H1 (cell line): ENCODE results near the gene ARFGEF3. TPM values are rescaled to one million over a fixed set of nuclear protein-coding genes. Genes with fewer than 3 reads are reported as not detected.

Experiments used
- CTCF ChIA-PET: fragments of 300-600 bp; sonication (Branson Sonifier 250); formaldehyde crosslinking; loops from one replicate; lab custom pipeline; 2021; ENCODE audit not compliant: partially characterized antibody; lab: Charles Lee
- POLR2A ChIA-PET: fragments of 300-600 bp; sonication (Branson Sonifier 250); formaldehyde crosslinking; loops from one replicate; lab custom pipeline; 2021; ENCODE audit warnings: inconsistent platforms; ENCODE audit not compliant: partially characterized antibody; lab: Charles Lee
- DNase-seq, 2 experiments: peaks; one replicate each; pipeline versions ENCODE4 v3.0.0 to v3.0.0-alpha.2; 2010 to 2022; ENCODE audit warnings: low spot score in 2 of 2, low read depth in 1 of 2, mixed read lengths in 1 of 2
- FAIRE-seq: peaks from 2 replicates; lab custom pipeline; 2011; peaks lifted over from hg19 to GRCh38; lab: Jason Lieb, UNC
- H2AFZ ChIP-seq: 2 replicates; pipeline ENCODE4 v1.8.1; 2012; ENCODE audit warnings: low read length, inconsistent platforms
- H2AK5ac ChIP-seq: 2 replicates; pipeline ENCODE4 v1.6.1; 2013; ENCODE audit warnings: low read depth, low read length
- H2BK120ac ChIP-seq: replicated peaks from 2 replicates; pipeline ENCODE3; 2013; ENCODE audit warnings: low read depth, low read length, inconsistent platforms
- H2BK12ac ChIP-seq: 2 replicates; pipeline ENCODE4 v1.6.1; 2013; ENCODE audit warnings: low read depth, low read length
- H2BK15ac ChIP-seq: 2 replicates; pipeline ENCODE4 v1.6.1; 2013; ENCODE audit warnings: low read length
- H2BK20ac ChIP-seq: 2 replicates; pipeline ENCODE4 v1.6.1; 2013; ENCODE audit warnings: low read length
- H2BK5ac ChIP-seq: 2 replicates; pipeline ENCODE4 v1.6.1; 2013; ENCODE audit warnings: low read depth, low read length
- H3K14ac ChIP-seq: 2 replicates; pipeline ENCODE4 v1.6.1; 2013; ENCODE audit warnings: inconsistent platforms; ENCODE audit not compliant: insufficient read length
- H3K18ac ChIP-seq: 2 replicates; pipeline ENCODE4 v1.6.1; 2013; ENCODE audit warnings: low read length; ENCODE audit errors: extremely low read depth
- H3K23ac ChIP-seq: 2 replicates; pipeline ENCODE4 v1.6.1; 2013; ENCODE audit warnings: inconsistent platforms; ENCODE audit not compliant: insufficient read length
- H3K23me2 ChIP-seq: 2 replicates; pipeline ENCODE4 v1.6.1; 2013; ENCODE audit warnings: low read depth, low read length
- H3K27ac ChIP-seq: 2 replicates; pipeline ENCODE4 v1.6.1; 2011; ENCODE audit warnings: low read depth, low read length, inconsistent platforms
- H3K27me3 ChIP-seq, 4 experiments: replicated peaks in 1 of 4; 1 replicate in 1 of 4; 2 replicates in 3 of 4; pipeline versions ENCODE4 v1.6.1 to v1.8.1; 2011 to 2013; ENCODE audit warnings: low read length in 3 of 4, mild to moderate bottlenecking in 3 of 4, inconsistent platforms in 2 of 4, mixed read lengths in 2 of 4, moderate library complexity in 1 of 4; ENCODE audit not compliant: control insufficient read depth in 3 of 4, insufficient read depth in 3 of 4; ENCODE audit errors: extremely low read depth in 1 of 4
- H3K36me3 ChIP-seq, 4 experiments: 2 replicates each; pipeline versions ENCODE4 v1.6.1 to v1.8.1; 2011 to 2013; ENCODE audit warnings: mild to moderate bottlenecking in 4 of 4, low read length in 3 of 4, moderate library complexity in 2 of 4, control low read depth in 1 of 4, inconsistent platforms in 1 of 4; ENCODE audit not compliant: insufficient read depth in 4 of 4, control insufficient read depth in 2 of 4
- H3K4ac ChIP-seq: replicated peaks from 2 replicates; pipeline ENCODE3; 2013; ENCODE audit warnings: low read length, low read depth, mixed read lengths, inconsistent platforms; ENCODE audit not compliant: insufficient read length
- H3K4me1 ChIP-seq, 4 experiments: replicated peaks in 1 of 4; 1 replicate in 1 of 4; 2 replicates in 3 of 4; pipeline versions ENCODE4 v1.6.1 to v1.8.1; 2011 to 2013; ENCODE audit warnings: low read length in 3 of 4, inconsistent platforms in 2 of 4, mixed read lengths in 1 of 4; ENCODE audit not compliant: insufficient read depth in 4 of 4, control insufficient read depth in 3 of 4
- H3K4me2 ChIP-seq, 2 experiments: 2 replicates each; pipeline versions ENCODE4 v1.6.1 to v1.8.1; 2011 to 2013; ENCODE audit warnings: low read depth in 2 of 2, low read length in 2 of 2, control low read depth in 1 of 2, inconsistent platforms in 1 of 2, mild to moderate bottlenecking in 1 of 2; ENCODE audit not compliant: insufficient read depth in 1 of 2
- H3K4me3 ChIP-seq, 4 experiments: fragments of 200-600, 300-600 bp in 1 of 4; sonication (generic), shearing (Covaris generic), sonication (Bioruptor Twin) in 1 of 4; 2 replicates each; pipeline versions ENCODE4 v1.5.1 to v1.8.1; 2011 to 2016; ENCODE audit warnings: low read length in 4 of 4, low read depth in 3 of 4, control low read depth in 2 of 4, inconsistent platforms in 2 of 4, mild to moderate bottlenecking in 2 of 4, mixed read lengths in 1 of 4, moderate library complexity in 1 of 4; ENCODE audit not compliant: insufficient read depth in 2 of 4; ENCODE audit errors: extremely low read depth in 1 of 4
- H3K56ac ChIP-seq: replicated peaks from 2 replicates; pipeline ENCODE3; 2013; ENCODE audit warnings: low read depth, mild to moderate bottlenecking, mixed read lengths, low read length, inconsistent platforms; ENCODE audit not compliant: insufficient read length
- H3K79me1 ChIP-seq: 2 replicates; pipeline ENCODE4 v1.6.1; 2013; ENCODE audit warnings: low read depth, low read length, control low read depth
- H3K79me2 ChIP-seq, 2 experiments: 2 replicates each; pipeline versions ENCODE4 v1.6.1 to v1.8.1; 2012 to 2013; ENCODE audit warnings: low read length in 2 of 2, mild to moderate bottlenecking in 2 of 2, inconsistent platforms in 1 of 2; ENCODE audit not compliant: insufficient read depth in 2 of 2, control insufficient read depth in 1 of 2
- H3K9ac ChIP-seq, 4 experiments: replicated peaks in 1 of 4; 1 replicate in 1 of 4; 2 replicates in 3 of 4; pipeline versions ENCODE4 v1.6.1 to v1.8.1; 2011 to 2013; ENCODE audit warnings: low read depth in 3 of 4, low read length in 3 of 4, control low read depth in 2 of 4, mild to moderate bottlenecking in 2 of 4, moderate library complexity in 2 of 4, inconsistent platforms in 1 of 4; ENCODE audit errors: extremely low read depth in 1 of 4
- H3K9me3 ChIP-seq, 2 experiments: 2 replicates each; pipeline versions ENCODE4 v1.6.1 to v1.8.1; 2012 to 2013; ENCODE audit warnings: mild to moderate bottlenecking in 2 of 2, moderate library complexity in 2 of 2, control low read depth in 1 of 2, inconsistent platforms in 1 of 2, low read depth in 1 of 2, low read length in 1 of 2, mixed read lengths in 1 of 2; ENCODE audit not compliant: insufficient read depth in 2 of 2
- H4K20me1 ChIP-seq, 2 experiments: replicated peaks in 1 of 2; 2 replicates each; pipeline versions ENCODE3 to v1.8.1; 2011 to 2013; ENCODE audit warnings: inconsistent platforms in 2 of 2, low read length in 2 of 2, mild to moderate bottlenecking in 1 of 2; ENCODE audit not compliant: insufficient read depth in 2 of 2, control insufficient read depth in 1 of 2
- H4K5ac ChIP-seq: 2 replicates; pipeline ENCODE4 v1.6.1; 2013; ENCODE audit warnings: low read length, low read depth, mixed read lengths, inconsistent platforms; ENCODE audit not compliant: insufficient read length
- H4K8ac ChIP-seq: 2 replicates; pipeline ENCODE4 v1.8.0; 2013; ENCODE audit warnings: mild to moderate bottlenecking, moderate library complexity, low read length, inconsistent platforms; ENCODE audit not compliant: insufficient read depth; ENCODE audit errors: extremely low read depth
- H4K91ac ChIP-seq: replicated peaks from 2 replicates; pipeline ENCODE3; 2013; ENCODE audit warnings: low read length, mixed read lengths, inconsistent platforms; ENCODE audit not compliant: insufficient read length
- MAX ChIP-seq: IDR thresholded peaks from 2 replicates; pipeline ENCODE4 v1.6.1; 2012; ENCODE audit warnings: inconsistent platforms
- WGBS, 2 experiments: shearing (Covaris generic) in 1 of 2; methylation state at CpG; one replicate each; pipeline versions ENCODE4 v1.1.6 to v1.1.7; 2013 to 2015; ENCODE audit warnings: low lambda C conversion rate in 2 of 2, mixed read lengths in 2 of 2, inconsistent platforms in 1 of 2, low coverage in 1 of 2, missing lambda C conversion rate in 1 of 2; ENCODE audit not compliant: insufficient replicate concordance in 2 of 2, insufficient coverage in 1 of 2, insufficient read length in 1 of 2; ENCODE audit errors: extremely low coverage in 1 of 2, missing lambda C conversion rate in 1 of 2; 5-methylcytosine and 5-hydroxymethylcytosine counted together
- polyA plus RNA-seq, 7 experiments: library from polyadenylated mRNA; depleted of rRNA in 3 of 7; stranded (reverse) in 5 of 7; unstranded in 2 of 7; fragments of >200 nt in 5 of 7; fragments of 200-250 nt in 2 of 7; gene quantifications; 1 replicate in 5 of 7; 2 replicates in 1 of 7; 4 replicates in 1 of 7; pipeline versions ENCODE4 v1.2.1 to v1.2.3, GENCODE V29; 2011 to 2013; ENCODE audit warnings: missing spikeins in 2 of 7, mixed read lengths in 2 of 7
- total RNA-seq: library from RNA; stranded (reverse); fragmentation: NEBNext Ultra II Directional; extraction: Animal tissue kit (Norgen Biotek cat#: 25700); gene quantifications from 2 replicates; pipeline ENCODE4 v1.2.1, GENCODE V29; 2021

Gene ARFGEF3
- total and polyA plus RNA-seq, 2 of the 8 experiments (the other 6 are each of a cell fraction or from before 2014, with no cell fraction given): 5.8 to 23.2 TPM

GRCh38 chr6:138296381-138296780, 134.6 kb downstream of the ARFGEF3 start:
- no peak overlapping the region for H2BK5ac ChIP-seq
- no peaks in the 10 kb centered on the region for H3K79me2 ChIP-seq
- no peaks in the 10 kb centered on the region for H3K79me1 ChIP-seq
- DNase-seq: no peak
- FAIRE-seq: no peak
- no peak overlapping the region for H3K23ac ChIP-seq
- H2BK12ac ChIP-seq: no peak overlapping the region
- no peak overlapping the region for H3K4ac ChIP-seq
- no peak overlapping the region for H4K8ac ChIP-seq
- no peak overlapping the region for H3K18ac ChIP-seq
- H3K27ac ChIP-seq: no peak overlapping the region
- H3K14ac ChIP-seq: no peak overlapping the region
- H3K4me1 ChIP-seq: peaks cover 0 to 4% (median 3%) of the 10 kb centered on the region in 4 experiments; a peak in 5 of 7 replicates
- no peaks in the 10 kb centered on the region for H3K9me3 ChIP-seq
- H4K5ac ChIP-seq: no peak overlapping the region
- 91% methylated on average over 9 of the region's 9 CpGs; no CpG with 5 or more reads in 1 of the 2 experiments for WGBS, 2 experiments
- H4K20me1 ChIP-seq: no peaks in the 10 kb centered on the region
- ChIA-PET POLR2A (no interaction called here), CTCF (interaction anchor here (3.8 kb wide), 1 partner anchor 10 kb away, joined by 17 read pairs; no protein-coding TSS in a partner anchor)
- no peak overlapping the region for H3K56ac ChIP-seq
- H3K27me3 ChIP-seq: no peaks in the 10 kb centered on the region
- no peak overlapping the region for H3K4me3 ChIP-seq
- no peak overlapping the region for H3K4me2 ChIP-seq
- no peak overlapping the region for H2BK20ac ChIP-seq
- no peak overlapping the region for H3K9ac ChIP-seq
- H2AFZ ChIP-seq: no peak overlapping the region
- no peaks in the 10 kb centered on the region for H3K23me2 ChIP-seq
- peaks cover 3 to 29% (median 11%) of the 10 kb centered on the region in 4 experiments; a peak in 5 of 8 replicates for H3K36me3 ChIP-seq
- no peak overlapping the region for H2AK5ac ChIP-seq
- H2BK120ac ChIP-seq: no peak overlapping the region
- no peak overlapping the region for H2BK15ac ChIP-seq
- H4K91ac ChIP-seq: no peak overlapping the region
- no peak for TF ChIP-seq MAX
